WTC11 (cell line): ENCODE data around the gene NELL1. TPM values are rescaled to one million over a fixed set of nuclear protein-coding genes. Genes with fewer than 3 reads are reported as not detected.

Experiments used
- ATF3 ChIP-seq: sonication (generic); formaldehyde crosslinking; conservative IDR thresholded peaks from 2 replicates; pipeline ENCODE4 v1.8.1; 2022; ENCODE audit warnings: mild to moderate bottlenecking, missing genetic modification reagents
- CBFB ChIP-seq: sonication (generic); formaldehyde crosslinking; IDR thresholded peaks from 2 replicates; pipeline ENCODE4 v1.8.1; 2022; ENCODE audit warnings: mild to moderate bottlenecking, low read depth, missing genetic modification reagents
- CREB1 ChIP-seq: sonication (generic); formaldehyde crosslinking; IDR thresholded peaks from 2 replicates; pipeline ENCODE4 v1.8.0; 2023; ENCODE audit warnings: mild to moderate bottlenecking, missing genetic modification reagents
- ETV6 ChIP-seq: sonication (generic); formaldehyde crosslinking; IDR thresholded peaks from 2 replicates; pipeline ENCODE4 v1.8.1; 2022; ENCODE audit warnings: mild to moderate bottlenecking, missing genetic modification reagents
- FOXK1 ChIP-seq: sonication (generic); formaldehyde crosslinking; IDR thresholded peaks from 2 replicates; pipeline ENCODE4 v1.8.0; 2022; ENCODE audit warnings: mild to moderate bottlenecking, moderate library complexity, missing genetic modification reagents
- SOX15 ChIP-seq: fragments of 250-450 bp; sonication (Bioruptor Pico); IDR thresholded peaks from 2 replicates; pipeline ENCODE4 v1.9.0; 2021; ENCODE audit warnings: mild to moderate bottlenecking
- SP1 ChIP-seq: sonication (generic); formaldehyde crosslinking; conservative IDR thresholded peaks from 2 replicates; pipeline ENCODE4 v1.8.1; 2022; ENCODE audit warnings: missing genetic modification reagents
- TEAD1 ChIP-seq: sonication (generic); formaldehyde crosslinking; IDR thresholded peaks from 2 replicates; pipeline ENCODE4 v1.8.0; 2022; ENCODE audit warnings: mild to moderate bottlenecking, missing genetic modification reagents
- TP53 ChIP-seq: sonication (generic); formaldehyde crosslinking; IDR thresholded peaks from 2 replicates; pipeline ENCODE4 v1.8.1; 2023; ENCODE audit warnings: mild to moderate bottlenecking, missing genetic modification reagents
- ZBTB43 ChIP-seq: sonication (generic); formaldehyde crosslinking; IDR thresholded peaks from 2 replicates; pipeline ENCODE4 v1.8.1; 2023; ENCODE audit warnings: mild to moderate bottlenecking, missing genetic modification reagents
- ZNF317 ChIP-seq: sonication (generic); formaldehyde crosslinking; IDR thresholded peaks from 2 replicates; pipeline ENCODE4 v1.8.1; 2023; ENCODE audit warnings: low read depth, mild to moderate bottlenecking, moderate library complexity, missing genetic modification reagents, borderline replicate concordance
- ZNF396 ChIP-seq: fragments of 250-450 bp; sonication (Bioruptor Pico); IDR thresholded peaks from 2 replicates; pipeline ENCODE4 v1.8.0; 2021; ENCODE audit warnings: mild to moderate bottlenecking, moderate library complexity, borderline replicate concordance
- ZNF423 ChIP-seq: fragments of 250-450 bp; sonication (Bioruptor Pico); IDR thresholded peaks from 2 replicates; pipeline ENCODE4 v2.1.2; 2022; ENCODE audit warnings: mild to moderate bottlenecking, moderate library complexity
- ZNF425 ChIP-seq: fragments of 250-450 bp; sonication (Bioruptor Pico); conservative IDR thresholded peaks from 2 replicates; pipeline ENCODE4 v1.9.0; 2021; ENCODE audit warnings: mild to moderate bottlenecking
- ZNF512 ChIP-seq: sonication (generic); formaldehyde crosslinking; IDR thresholded peaks from 2 replicates; pipeline ENCODE4 v1.8.1; 2022; ENCODE audit warnings: missing genetic modification reagents, borderline replicate concordance
- total RNA-seq: library from RNA; stranded (reverse); gene quantifications from 3 replicates; pipeline ENCODE4 v1.2.3, GENCODE V29; 2021
- TF ChIP-seq, protein P1 (sequence below): fragments of 250-450 bp; sonication (Bioruptor Pico); IDR thresholded peaks from 2 replicates; pipeline ENCODE4 v1.9.0; 2021; ENCODE audit warnings: moderate library complexity, mild to moderate bottlenecking, inconsistent platforms, borderline replicate concordance
- TF ChIP-seq, protein P2 (sequence below): fragments of 250-450 bp; sonication (Bioruptor Pico); IDR thresholded peaks from 2 replicates; pipeline ENCODE4 v1.9.0; 2021; ENCODE audit warnings: mild to moderate bottlenecking
- TF ChIP-seq, protein P3 (sequence below): sonication (generic); formaldehyde crosslinking; IDR thresholded peaks from 2 replicates; pipeline ENCODE4 v1.8.1; 2023; ENCODE audit warnings: mild to moderate bottlenecking, moderate library complexity, missing genetic modification reagents
- TF ChIP-seq, protein P4 (sequence below): sonication (generic); formaldehyde crosslinking; IDR thresholded peaks from 2 replicates; pipeline ENCODE4 v1.8.0; 2022; ENCODE audit warnings: missing genetic modification reagents
- TF ChIP-seq, protein P5 (sequence below): sonication (generic); formaldehyde crosslinking; IDR thresholded peaks from 2 replicates; pipeline ENCODE4 v1.8.0; 2023; ENCODE audit warnings: missing genetic modification reagents, mild to moderate bottlenecking, borderline replicate concordance

The NELL1 gene
- total RNA-seq, 1 experiment from 2014 or later: 1.8 TPM

DNA sequence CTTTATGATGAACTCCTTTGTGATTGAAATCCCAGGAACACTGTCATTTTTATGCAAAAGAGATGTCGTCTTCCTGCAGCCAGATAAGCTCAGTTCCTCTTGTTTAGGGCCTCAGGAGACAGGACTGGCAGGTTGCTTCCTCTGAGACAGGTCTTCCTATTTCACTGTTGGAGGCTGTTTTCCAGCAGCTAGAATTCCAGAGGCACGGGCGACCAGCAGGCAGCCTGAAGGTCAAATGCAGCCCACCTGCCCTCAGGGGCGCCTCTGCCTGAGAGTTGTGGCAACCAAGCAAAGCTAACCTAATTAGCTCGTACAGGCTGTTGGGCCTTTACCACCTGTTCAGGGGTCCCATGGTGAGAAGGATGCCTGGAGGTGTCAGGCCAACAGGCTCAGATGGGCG lies 47.7 kb upstream of the NELL1 start (continued):
- TF ChIP-seq SP1 (CRISPR knock-in tag): no peak
- no peak for TF ChIP-seq ZNF512 (CRISPR knock-in tag)
- TF ChIP-seq, protein P1, sequence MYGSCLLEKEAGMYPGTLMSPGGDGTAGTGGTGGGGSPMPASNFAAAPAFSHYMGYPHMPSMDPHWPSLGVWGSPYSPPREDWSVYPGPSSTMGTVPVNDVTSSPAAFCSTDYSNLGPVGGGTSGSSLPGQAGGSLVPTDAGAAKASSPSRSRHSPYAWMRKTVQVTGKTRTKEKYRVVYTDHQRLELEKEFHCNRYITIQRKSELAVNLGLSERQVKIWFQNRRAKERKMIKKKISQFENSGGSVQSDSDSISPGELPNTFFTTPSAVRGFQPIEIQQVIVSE (CRISPR knock-in tag): no peak
- TF ChIP-seq, protein P2, sequence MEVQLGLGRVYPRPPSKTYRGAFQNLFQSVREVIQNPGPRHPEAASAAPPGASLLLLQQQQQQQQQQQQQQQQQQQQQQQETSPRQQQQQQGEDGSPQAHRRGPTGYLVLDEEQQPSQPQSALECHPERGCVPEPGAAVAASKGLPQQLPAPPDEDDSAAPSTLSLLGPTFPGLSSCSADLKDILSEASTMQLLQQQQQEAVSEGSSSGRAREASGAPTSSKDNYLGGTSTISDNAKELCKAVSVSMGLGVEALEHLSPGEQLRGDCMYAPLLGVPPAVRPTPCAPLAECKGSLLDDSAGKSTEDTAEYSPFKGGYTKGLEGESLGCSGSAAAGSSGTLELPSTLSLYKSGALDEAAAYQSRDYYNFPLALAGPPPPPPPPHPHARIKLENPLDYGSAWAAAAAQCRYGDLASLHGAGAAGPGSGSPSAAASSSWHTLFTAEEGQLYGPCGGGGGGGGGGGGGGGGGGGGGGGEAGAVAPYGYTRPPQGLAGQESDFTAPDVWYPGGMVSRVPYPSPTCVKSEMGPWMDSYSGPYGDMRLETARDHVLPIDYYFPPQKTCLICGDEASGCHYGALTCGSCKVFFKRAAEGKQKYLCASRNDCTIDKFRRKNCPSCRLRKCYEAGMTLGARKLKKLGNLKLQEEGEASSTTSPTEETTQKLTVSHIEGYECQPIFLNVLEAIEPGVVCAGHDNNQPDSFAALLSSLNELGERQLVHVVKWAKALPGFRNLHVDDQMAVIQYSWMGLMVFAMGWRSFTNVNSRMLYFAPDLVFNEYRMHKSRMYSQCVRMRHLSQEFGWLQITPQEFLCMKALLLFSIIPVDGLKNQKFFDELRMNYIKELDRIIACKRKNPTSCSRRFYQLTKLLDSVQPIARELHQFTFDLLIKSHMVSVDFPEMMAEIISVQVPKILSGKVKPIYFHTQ (CRISPR knock-in tag): no peak
- no peak for TF ChIP-seq TP53 (CRISPR knock-in tag)
- TF ChIP-seq, protein P3, sequence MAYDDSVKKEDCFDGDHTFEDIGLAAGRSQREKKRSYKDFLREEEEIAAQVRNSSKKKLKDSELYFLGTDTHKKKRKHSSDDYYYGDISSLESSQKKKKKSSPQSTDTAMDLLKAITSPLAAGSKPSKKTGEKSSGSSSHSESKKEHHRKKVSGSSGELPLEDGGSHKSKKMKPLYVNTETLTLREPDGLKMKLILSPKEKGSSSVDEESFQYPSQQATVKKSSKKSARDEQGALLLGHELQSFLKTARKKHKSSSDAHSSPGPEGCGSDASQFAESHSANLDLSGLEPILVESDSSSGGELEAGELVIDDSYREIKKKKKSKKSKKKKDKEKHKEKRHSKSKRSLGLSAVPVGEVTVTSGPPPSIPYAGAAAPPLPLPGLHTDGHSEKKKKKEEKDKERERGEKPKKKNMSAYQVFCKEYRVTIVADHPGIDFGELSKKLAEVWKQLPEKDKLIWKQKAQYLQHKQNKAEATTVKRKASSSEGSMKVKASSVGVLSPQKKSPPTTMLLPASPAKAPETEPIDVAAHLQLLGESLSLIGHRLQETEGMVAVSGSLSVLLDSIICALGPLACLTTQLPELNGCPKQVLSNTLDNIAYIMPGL (CRISPR knock-in tag): no peak
- TF ChIP-seq, protein P4, sequence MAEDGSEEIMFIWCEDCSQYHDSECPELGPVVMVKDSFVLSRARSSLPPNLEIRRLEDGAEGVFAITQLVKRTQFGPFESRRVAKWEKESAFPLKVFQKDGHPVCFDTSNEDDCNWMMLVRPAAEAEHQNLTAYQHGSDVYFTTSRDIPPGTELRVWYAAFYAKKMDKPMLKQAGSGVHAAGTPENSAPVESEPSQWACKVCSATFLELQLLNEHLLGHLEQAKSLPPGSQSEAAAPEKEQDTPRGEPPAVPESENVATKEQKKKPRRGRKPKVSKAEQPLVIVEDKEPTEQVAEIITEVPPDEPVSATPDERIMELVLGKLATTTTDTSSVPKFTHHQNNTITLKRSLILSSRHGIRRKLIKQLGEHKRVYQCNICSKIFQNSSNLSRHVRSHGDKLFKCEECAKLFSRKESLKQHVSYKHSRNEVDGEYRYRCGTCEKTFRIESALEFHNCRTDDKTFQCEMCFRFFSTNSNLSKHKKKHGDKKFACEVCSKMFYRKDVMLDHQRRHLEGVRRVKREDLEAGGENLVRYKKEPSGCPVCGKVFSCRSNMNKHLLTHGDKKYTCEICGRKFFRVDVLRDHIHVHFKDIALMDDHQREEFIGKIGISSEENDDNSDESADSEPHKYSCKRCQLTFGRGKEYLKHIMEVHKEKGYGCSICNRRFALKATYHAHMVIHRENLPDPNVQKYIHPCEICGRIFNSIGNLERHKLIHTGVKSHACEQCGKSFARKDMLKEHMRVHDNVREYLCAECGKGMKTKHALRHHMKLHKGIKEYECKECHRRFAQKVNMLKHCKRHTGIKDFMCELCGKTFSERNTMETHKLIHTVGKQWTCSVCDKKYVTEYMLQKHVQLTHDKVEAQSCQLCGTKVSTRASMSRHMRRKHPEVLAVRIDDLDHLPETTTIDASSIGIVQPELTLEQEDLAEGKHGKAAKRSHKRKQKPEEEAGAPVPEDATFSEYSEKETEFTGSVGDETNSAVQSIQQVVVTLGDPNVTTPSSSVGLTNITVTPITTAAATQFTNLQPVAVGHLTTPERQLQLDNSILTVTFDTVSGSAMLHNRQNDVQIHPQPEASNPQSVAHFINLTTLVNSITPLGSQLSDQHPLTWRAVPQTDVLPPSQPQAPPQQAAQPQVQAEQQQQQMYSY (CRISPR knock-in tag): no peak
- TF ChIP-seq, protein P5, sequence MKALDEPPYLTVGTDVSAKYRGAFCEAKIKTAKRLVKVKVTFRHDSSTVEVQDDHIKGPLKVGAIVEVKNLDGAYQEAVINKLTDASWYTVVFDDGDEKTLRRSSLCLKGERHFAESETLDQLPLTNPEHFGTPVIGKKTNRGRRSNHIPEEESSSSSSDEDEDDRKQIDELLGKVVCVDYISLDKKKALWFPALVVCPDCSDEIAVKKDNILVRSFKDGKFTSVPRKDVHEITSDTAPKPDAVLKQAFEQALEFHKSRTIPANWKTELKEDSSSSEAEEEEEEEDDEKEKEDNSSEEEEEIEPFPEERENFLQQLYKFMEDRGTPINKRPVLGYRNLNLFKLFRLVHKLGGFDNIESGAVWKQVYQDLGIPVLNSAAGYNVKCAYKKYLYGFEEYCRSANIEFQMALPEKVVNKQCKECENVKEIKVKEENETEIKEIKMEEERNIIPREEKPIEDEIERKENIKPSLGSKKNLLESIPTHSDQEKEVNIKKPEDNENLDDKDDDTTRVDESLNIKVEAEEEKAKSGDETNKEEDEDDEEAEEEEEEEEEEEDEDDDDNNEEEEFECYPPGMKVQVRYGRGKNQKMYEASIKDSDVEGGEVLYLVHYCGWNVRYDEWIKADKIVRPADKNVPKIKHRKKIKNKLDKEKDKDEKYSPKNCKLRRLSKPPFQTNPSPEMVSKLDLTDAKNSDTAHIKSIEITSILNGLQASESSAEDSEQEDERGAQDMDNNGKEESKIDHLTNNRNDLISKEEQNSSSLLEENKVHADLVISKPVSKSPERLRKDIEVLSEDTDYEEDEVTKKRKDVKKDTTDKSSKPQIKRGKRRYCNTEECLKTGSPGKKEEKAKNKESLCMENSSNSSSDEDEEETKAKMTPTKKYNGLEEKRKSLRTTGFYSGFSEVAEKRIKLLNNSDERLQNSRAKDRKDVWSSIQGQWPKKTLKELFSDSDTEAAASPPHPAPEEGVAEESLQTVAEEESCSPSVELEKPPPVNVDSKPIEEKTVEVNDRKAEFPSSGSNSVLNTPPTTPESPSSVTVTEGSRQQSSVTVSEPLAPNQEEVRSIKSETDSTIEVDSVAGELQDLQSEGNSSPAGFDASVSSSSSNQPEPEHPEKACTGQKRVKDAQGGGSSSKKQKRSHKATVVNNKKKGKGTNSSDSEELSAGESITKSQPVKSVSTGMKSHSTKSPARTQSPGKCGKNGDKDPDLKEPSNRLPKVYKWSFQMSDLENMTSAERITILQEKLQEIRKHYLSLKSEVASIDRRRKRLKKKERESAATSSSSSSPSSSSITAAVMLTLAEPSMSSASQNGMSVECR (CRISPR knock-in tag): no peak
- no peak for TF ChIP-seq ATF3 (CRISPR knock-in tag)
- peak; percentile 27; the same call in 1 of the 2 replicates for TF ChIP-seq FOXK1
- no peak for TF ChIP-seq CREB1 (CRISPR knock-in tag)
- TF ChIP-seq ZNF317 (CRISPR knock-in tag): no peak
- TF ChIP-seq SOX15 (CRISPR knock-in tag): no peak
- no peak for TF ChIP-seq ZNF425
- no peak for TF ChIP-seq CBFB (CRISPR knock-in tag)
- peak; percentile 54; the same call in 1 of the 2 replicates for TF ChIP-seq ETV6 (CRISPR knock-in tag)
- TF ChIP-seq ZNF396 (CRISPR knock-in tag): no peak
- no peak for TF ChIP-seq ZNF423 (CRISPR knock-in tag)
- TF ChIP-seq TEAD1 (CRISPR knock-in tag): peak; percentile 24; the same call in 1 of the 2 replicates
- no peak for TF ChIP-seq ZBTB43
